COLO668 (cell line): ENCODE results near the gene ZEB1.
"Not testable (repeated sequence)": the region's sequence is repeated elsewhere in the genome, so short reads cannot be mapped to it uniquely, and the experiment has no call there.

Experiments used
- DNase-seq: peaks from one replicate; lab custom pipeline; 2025; ENCODE audit not compliant: unreplicated experiment; lab: John Stamatoyannopoulos, UW

The ZEB1 gene

GRCh38 chr10:31362023-31362641 is 43.1 kb downstream of the ZEB1 start:
- DNase-seq: no peak

- DNase-seq: not testable (repeated sequence)
These were observed 44.7 kb downstream of the ZEB1 start for GRCh38 chr10:31363696-31364095.

- DNase-seq: not testable (repeated sequence)
These were observed 45.2 kb downstream of the ZEB1 start for GRCh38 chr10:31364238-31364637.

GRCh38 chr10:31366703-31367102 is 47.7 kb downstream of the ZEB1 start:
- DNase-seq: no peak

DNA sequence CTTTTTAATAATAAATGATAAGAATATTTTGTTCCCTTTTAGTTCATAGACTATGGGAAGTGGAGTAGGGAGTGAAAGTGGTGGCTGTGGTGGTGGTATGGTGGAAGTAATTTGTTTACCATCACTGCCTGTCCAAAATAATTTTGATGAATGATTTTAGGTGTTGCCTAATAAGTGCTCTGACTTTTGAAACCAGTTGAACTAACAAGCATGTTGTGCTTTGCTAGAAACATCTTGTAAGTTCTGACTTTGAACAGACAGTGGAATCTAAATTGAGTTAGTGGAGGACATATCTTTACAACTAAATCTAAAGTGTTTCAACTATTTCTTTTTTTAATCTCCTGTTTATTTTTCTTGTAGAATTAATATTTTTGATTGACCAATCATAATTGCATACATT is 49.7 kb downstream of the ZEB1 start:
- DNase-seq: no peak

- DNase-seq: no peak
These were observed 53.4 kb downstream of the ZEB1 start for GRCh38 chr10:31372439-31372838.

DNA sequence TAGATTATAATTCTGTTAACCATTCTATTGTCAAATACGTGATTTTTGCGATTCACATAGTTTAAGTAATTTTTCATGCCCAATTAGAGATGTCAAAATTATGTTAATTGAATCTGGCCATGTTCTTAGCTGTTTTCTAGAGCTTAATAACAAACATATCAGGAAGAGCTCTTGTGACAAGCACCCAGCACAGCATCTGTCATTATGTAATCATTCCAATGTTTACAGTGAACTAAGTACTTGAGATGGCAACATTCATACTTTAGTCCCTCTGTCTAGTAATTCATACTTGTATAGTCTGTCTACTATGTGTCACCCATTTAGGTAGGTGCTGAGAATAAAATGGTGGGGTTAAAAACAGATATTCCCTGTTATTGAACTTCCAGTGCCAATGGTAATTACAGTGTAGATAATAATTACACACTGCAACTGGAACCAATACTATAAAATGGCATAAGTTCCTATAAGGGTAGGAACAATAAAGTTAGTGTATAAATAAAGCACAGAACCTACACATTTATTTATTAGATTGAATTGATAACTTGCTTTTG is 55.2 kb downstream of the ZEB1 start:
- no peak for DNase-seq

GRCh38 chr10:31381171-31381570 is 62.2 kb downstream of the ZEB1 start:
- no peak for DNase-seq

DNA sequence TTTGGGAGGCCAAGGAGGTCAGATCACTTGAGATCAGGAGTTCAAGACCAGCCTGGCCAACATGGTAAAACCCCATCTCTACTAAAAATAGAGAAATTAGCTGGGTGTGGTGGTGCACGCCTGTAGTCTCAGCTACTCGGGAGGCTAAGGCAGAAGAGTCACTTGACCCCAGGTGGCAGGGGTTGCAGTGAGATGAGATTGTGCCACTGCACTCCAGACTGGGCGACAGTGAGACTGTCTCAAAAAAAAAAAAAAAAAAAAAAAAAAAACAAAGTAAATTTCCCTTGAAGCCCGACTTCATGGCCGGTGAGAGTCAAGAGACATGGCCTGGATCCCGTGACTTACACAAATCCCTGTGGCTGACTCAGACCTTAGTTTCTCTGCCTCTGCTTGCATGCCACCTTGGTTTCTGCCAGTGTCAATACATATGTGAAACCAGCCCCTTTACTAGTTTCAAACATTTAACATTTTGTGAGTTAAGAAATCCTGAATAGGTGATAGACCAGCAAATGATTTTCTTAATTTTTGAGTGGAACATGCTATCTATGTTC is 62.8 kb downstream of the ZEB1 start:
- DNase-seq: no peak

DNA sequence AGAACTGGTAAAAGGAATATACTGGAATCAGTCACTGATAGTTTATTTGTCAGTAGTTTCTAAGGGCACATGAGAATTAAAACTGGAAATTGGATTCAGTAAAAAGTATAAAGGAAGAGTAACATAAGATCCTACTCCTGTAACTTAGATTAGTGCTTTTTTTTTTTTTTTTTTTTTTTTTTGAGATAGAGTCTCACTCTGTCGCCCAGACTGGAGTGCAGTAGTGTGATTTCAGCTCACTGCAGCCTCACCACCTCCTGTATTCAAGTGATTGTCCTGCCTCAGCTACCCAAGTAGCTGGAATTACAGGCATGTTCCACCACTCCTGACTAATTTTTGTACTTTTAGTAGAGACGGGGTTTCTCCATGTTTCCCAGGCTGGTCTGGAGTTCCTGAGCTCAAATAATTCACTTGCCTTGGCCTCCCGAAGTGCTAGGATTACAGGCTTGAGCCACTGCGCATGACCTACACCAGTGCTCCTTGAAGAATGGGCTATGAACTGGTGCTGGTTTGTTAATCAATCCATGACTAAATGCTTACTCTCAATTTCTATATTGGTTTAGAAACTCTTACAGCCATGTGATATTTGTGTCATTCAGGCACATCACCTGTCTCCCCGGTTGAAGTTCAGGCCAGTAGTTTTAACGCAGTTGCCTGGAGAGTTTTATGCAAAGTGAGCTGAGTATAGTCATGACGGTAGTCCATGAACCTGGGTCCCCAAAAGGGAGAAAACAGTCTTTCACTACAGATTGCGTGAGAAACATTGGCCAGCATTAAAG is 65.0 kb downstream of the ZEB1 start:
- no peak for DNase-seq

- DNase-seq: no peak
These were observed 65.6 kb downstream of the ZEB1 start for GRCh38 chr10:31384589-31384949.

- DNase-seq: no peak
These were observed 71.8 kb downstream of the ZEB1 start for GRCh38 chr10:31390804-31391203.

GRCh38 chr10:31393844-31394243 is 74.8 kb downstream of the ZEB1 start:
- no peak for DNase-seq

DNA sequence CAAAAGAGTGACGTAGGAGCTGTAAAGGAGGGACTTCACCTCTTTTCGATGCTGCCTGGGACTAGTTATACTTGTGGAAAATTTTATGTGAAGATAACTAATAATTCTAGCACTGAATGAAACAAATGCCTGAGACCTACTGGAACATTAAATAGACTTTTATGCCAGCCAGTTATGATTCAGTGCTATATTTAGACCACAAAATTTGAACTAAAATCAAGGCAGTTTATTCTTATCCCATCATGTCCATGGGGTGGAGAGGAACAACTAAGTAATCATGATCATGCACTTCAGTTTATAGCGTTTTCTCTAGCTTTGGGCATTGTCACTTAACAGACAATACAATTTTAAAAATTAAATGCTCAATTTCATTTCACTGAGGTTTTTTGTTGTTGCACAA is 76.7 kb downstream of the ZEB1 start:
- DNase-seq: no peak

- no peak for DNase-seq
These were observed 77.4 kb downstream of the ZEB1 start for GRCh38 chr10:31396376-31396775.

GRCh38 chr10:31397852-31398251 is 78.8 kb downstream of the ZEB1 start:
- DNase-seq: no peak

GRCh38 chr10:31399171-31399570 is 80.2 kb downstream of the ZEB1 start:
- no peak for DNase-seq

DNA sequence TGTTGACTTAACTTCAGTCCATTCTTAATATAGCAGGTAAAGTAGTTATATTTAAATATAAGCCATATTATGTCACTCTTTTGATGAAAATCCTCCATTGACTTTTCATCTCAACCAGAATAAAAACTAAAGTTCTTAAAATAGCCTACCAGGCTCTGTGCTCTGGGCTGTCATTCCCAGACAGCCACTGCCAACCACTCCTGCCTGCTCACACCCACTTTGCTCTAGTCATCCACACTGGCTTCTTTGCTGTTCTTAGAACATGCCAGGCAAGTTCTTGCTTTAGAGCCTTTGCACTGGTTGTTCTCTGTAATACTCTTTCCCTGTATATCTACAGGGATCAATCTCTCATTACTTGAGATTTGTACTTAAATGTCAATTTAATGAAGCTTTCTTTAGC is 80.6 kb downstream of the ZEB1 start:
- no peak for DNase-seq

GRCh38 chr10:31401287-31401686 is 82.3 kb downstream of the ZEB1 start:
- peak; percentile 41 for DNase-seq

DNA sequence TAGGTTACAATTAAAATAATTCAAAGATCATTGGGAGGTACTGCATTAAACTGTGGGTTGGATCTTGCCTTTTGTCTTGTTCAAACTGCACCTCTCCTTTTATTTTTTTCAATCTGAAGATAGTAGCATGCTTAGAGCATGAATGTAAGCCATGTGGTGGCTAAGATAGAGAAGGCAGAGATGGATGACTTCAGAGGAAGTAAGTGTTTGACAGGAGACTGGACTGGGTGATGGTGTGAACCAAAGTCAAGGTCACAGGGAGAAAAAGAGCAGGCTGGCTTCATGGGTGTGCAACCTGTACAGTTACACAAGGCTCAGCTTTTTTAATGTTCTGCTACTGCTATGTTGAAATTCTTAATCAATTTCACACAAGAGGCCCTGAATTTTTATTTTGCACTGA is 85.6 kb downstream of the ZEB1 start:
- DNase-seq: no peak

GRCh38 chr10:31405829-31406228 is 86.8 kb downstream of the ZEB1 start:
- DNase-seq: not testable (repeated sequence)

DNA sequence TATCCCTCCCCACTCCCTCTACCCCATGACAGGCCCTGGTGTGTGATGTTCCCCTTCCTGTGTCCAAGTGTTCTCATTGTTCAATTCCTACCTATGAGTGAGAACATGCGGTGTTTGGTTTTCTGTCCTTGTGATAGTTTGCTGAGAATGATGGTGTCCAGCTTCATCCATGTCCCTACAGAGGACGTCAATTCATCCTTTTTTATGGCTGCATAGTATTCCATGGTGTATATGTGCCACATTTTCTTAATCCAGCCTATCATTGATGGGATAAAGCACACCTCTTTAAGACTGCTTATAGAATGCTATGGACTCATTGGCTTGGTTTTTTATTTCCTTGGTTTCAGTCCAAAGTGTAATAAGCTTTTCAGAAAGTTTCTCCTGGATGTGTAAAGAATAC is 93.4 kb downstream of the ZEB1 start:
- not testable (repeated sequence) for DNase-seq
